DMS153 treated with DMSO at 0.1 percent for 48 hours (cell line): ENCODE data around the gene ACADSB.

ENCODE experiments used
- DNase-seq: peaks from one replicate; lab custom pipeline; 2025; ENCODE audit not compliant: unreplicated experiment; lab: John Stamatoyannopoulos, UW

Gene ACADSB

GRCh38 chr10:123001370-123001769 lies 7.4 kb upstream of the ACADSB start:
- no peak for DNase-seq

DNA sequence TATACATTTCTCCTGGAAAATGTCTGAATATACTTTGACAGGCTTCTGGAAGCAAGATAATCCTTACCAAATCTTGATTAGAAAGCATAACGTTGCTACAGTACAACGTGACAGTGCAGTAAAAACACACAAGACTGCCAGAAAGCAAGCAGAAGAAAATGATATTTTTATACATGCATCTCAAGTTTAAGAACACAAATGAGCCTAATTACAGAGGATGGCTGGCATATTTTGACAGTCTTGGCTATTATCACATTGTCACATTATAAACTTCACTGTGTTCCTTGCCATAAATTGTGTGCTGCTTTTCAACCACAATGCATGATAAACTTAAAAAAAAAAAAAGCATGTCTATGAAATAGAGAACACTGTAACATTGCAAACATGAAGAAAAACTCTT lies 4.5 kb upstream of the ACADSB start:
- DNase-seq = no peak

DNA sequence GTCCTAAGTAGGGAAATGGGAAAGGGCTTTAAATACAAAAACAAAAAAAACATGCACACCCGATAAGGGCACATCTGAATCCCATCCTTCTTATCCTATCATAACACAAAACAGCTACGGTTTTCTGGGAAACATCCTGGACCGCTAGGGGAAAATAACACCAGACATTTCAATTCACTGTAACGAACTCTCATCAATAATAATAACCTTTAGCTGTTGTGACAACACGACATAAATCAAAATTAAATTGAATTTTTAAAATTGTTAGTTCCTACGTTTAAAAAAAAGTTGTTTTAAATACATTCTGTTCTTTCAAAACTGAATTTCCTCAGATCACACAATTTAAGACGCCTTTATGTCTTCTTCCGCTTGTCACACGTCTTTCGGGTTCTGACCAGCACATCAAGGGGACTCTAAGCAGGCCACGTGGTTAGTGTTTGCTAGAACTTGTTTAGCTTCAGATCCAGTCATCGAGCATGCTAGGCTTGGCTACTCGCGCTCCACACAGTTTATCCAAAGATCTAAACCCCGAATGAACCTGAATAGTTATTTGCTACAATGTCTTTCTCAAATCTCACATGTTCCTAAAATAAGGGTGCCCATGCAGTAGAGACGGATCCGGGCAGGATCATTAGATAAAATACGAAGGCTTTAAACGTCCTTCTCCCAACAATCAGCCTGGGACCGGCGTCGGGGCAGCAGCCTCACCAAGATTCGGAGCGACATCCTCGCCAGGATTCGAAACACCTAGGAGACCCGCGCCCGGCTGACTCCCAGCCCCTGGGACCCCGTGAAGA lies 1.1 kb upstream of the ACADSB start:
- DNase-seq = no peak

- DNase-seq = no peak
Measured at GRCh38 chr10:123009105-123009820, 457 bp downstream of the ACADSB start.

DNA sequence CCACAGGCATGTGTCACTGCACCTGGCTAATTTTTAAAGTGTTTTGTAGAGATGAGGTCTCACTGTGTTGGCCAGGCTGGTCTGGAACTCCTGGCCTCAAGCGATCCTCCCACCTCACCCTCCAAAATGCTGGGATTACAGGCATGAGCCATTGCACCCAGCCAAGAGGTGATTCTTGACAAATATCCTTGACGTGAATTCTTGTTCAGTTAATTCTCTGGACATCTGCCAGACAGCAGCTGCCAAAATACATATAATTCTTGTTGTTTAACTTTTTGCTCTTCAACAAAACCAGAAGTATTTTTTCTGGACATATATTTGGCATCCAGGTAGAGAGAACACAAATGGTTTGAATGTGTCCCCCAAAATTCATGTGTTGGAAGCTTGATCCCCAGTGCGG lies 3.2 kb downstream of the ACADSB start:
- DNase-seq = no peak

GRCh38 chr10:123013456-123014419 lies 4.9 kb downstream of the ACADSB start:
- no peak for DNase-seq

DNA sequence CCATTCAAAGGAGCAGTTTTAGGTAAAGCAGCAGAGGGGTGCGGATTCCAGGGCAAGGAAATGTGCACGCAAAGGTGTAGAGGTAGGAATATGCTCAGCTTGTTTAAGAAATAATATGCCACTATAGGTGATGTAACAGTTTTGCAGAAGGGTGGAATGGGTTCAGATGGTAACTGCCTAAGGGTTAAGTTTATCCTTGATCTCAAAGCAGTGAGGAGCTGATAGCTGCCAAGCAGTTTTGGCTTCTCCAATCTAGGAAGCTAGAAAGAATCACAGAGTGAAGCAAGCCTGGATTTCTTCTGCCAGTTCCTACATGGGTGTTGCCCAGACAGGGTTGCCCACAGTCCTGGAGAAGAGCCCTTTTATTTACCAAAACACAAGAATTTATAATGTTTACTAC lies 6.0 kb downstream of the ACADSB start:
- no peak for DNase-seq

GRCh38 chr10:123016228-123016627 lies 7.4 kb downstream of the ACADSB start:
- DNase-seq = no peak

GRCh38 chr10:123017421-123018165 lies 8.8 kb downstream of the ACADSB start:
- DNase-seq = no peak

DNA sequence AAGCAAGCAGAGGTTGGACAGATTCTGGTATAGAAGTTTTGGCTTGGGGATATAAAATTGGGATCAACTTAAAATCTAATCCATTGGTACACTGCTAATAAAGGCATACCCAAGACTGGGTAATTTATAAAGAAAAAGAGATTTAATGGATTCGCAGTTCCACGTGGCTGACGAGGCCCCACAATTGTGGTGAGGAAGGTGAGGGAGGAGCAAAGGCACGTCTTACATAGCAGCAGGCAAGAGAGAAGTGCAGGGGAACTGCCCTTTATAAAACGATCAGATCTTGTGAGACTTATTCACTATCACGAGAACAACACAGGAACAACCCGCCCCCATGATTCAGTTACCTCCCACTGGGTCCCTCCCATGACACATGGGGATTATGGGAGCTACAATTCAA lies 9.7 kb downstream of the ACADSB start:
- DNase-seq = no peak

DNA sequence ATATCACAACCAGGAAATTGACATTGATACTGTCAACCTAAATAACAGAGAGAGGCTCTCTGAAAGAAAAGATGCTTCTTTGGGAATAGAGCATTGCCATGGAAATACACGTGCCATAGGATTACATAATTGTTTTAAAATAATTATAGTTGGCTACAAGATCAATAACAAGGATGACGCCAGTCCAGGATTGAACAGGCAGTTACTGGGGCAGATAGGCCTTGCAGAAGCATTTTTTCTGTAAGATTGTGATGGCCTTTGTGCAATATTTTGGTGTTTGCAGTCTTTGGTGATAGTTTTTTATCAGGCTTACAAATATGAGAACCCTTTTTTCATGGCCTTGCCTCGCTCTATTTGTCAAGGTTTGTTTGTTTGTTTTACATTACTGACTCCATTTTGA lies 10.5 kb downstream of the ACADSB start:
- no peak for DNase-seq

GRCh38 chr10:123019941-123020703 lies 11.3 kb downstream of the ACADSB start:
- no peak for DNase-seq

- no peak for DNase-seq
Measured at GRCh38 chr10:123021517-123021916, 12.7 kb downstream of the ACADSB start.

DNA sequence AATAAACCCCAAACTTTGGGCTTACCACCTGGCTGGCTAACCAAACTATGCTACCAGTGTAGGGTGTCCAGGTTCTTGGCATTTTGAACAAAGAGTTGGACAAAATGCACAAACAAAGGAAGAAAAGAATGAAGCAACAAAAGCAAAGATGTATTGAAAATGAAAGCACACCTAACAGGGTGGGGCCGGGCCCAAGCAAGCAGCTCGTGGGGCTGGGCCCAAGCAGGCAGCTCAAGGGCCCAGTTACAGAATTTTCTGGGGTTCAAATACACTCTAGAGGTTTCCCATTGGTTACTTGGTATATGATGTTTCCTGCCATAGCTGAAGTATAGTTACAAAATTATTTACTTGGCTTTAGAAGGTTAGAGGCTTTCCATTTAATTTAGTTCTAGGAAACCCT lies 15.7 kb downstream of the ACADSB start:
- no peak for DNase-seq

DNA sequence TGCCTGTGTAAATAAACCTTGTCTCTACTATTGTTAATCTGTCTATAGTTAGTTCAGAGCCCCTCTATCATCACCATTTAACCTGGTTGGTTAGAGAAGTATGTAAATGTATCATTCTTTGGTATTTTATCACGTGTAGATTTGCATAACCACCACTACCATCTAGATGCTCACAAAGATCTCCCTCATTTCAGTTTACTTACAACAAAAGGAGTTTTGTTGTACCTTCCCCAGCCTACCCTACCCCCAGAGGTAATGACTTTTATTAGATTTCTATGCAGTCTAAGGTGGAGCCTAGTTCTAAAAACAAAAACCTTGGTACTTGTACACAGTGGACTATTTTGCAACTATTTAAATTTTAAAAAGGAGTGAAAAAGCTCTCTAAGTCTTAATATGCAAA lies 17.5 kb downstream of the ACADSB start:
- no peak for DNase-seq

GRCh38 chr10:123027861-123028260 lies 19.1 kb downstream of the ACADSB start:
- DNase-seq = no peak

DNA sequence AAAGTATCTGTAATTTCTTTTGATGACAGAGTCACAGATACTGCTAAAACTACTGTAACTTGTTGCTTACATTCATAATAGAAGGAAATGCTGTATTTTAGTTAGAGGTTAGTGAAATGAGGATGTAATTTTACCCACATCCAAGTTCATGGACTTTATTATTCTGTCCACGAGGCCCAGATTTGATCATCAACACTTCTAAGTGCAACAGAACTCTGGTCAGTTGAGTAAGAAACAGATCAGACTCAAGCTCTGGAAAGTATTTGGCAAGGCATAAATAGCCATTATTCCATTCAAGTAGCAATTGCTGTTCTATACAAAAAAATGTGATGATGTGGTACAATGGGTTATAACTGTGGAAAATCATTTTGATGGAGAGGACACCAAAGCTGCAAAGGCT lies 22.3 kb downstream of the ACADSB start:
- DNase-seq = no peak

GRCh38 chr10:123034332-123034731 lies 25.5 kb downstream of the ACADSB start:
- no peak for DNase-seq

DNA sequence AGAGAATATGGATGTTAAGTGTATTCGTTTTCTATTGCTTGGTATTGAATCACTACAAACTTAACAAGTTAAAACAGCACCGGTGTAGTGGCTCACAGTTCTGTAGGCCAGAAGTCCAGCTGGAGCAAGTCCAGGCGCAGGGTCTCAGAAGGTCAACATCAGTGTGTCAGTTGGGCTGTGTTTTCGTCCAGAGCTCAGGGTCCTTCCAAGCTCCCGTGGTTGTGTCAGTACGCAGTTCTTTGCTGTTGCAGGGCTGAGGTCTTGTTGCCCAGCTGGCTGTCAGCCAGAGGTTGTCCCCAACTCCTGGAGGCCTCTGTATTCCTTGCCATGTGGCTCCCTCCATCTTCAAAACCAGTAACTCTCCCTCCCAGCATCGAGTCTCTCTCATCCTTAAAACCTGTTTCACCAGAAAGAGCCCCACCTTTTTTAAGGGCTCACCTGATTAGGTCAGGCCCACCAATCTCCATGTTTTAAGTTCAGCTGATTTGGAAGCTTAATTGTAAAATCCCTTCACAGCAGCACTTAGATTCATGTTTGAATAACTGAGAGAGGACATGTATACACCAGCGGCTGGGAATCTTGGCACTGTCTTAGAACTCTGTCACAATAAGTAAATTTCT lies 26.8 kb downstream of the ACADSB start:
- no peak for DNase-seq
